A549 (cell line): Measurements from ENCODE around the gene P2RX5. TPM values are rescaled to one million over a fixed set of nuclear protein-coding genes. Genes with fewer than 3 reads are reported as not detected.

Experiments
- ATAC-seq, 2 experiments: fragments of 200-7000 bp in 1 of 2; fragments of >200 bp in 1 of 2; cut with Nextera tagmentation in 1 of 2; cut with Tn5 transposase in 1 of 2; 3 replicates each; pipeline versions ENCODE4 v1.8.0 to v1.9.1; 2018 to 2020; ENCODE audit warnings: mild to moderate bottlenecking in 1 of 2, moderate library complexity in 1 of 2
- CTCF ChIA-PET: fragments of 300-600 bp; sonication (Branson Sonifier 250); formaldehyde crosslinking; extraction: SDS; loops from one replicate; lab custom pipeline; 2021; ENCODE audit warnings: antibody characterized with exemption, inconsistent platforms; lab: Yijun Ruan, JAX
- POLR2A ChIA-PET: fragments of 350-600 bp; formaldehyde crosslinking; extraction: SDS; loops from one replicate; lab custom pipeline; 2021; ENCODE audit warnings: antibody characterized with exemption, inconsistent platforms; lab: Yijun Ruan, JAX
- DNase-seq, 2 experiments: peaks; one replicate each; pipeline versions ENCODE4 v3.0.0 to v3.0.0-alpha.2; 2011 to 2016; ENCODE audit warnings: low read depth in 1 of 2, low spot score in 1 of 2
- FAIRE-seq: peaks from 2 replicates; lab custom pipeline; 2011; peaks lifted over from hg19 to GRCh38; lab: Jason Lieb, UNC
- H3K27ac ChIP-seq, 2 experiments: fragments of >200 bp; sonication (Bioruptor Twin); formaldehyde crosslinking; 3 replicates each; pipeline ENCODE4 v1.5.1; 2016 to 2017
- H3K4me1 ChIP-seq: fragments of >200 bp; sonication (Bioruptor Twin); formaldehyde crosslinking; 3 replicates; pipeline ENCODE4 v1.6.1; 2016
- H3K4me2 ChIP-seq: fragments of >200 bp; sonication (Bioruptor Twin); formaldehyde crosslinking; 3 replicates; pipeline ENCODE4 v1.6.1; 2016
- H3K4me3 ChIP-seq: fragments of >200 bp; sonication (Bioruptor Twin); formaldehyde crosslinking; 3 replicates; pipeline ENCODE4 v1.5.1; 2016
- H3K9me3 ChIP-seq: fragments of >200 bp; sonication (Bioruptor Twin); formaldehyde crosslinking; 3 replicates; pipeline ENCODE4 v1.6.1; 2016
- CTCF ChIP-seq: fragments of >200 bp; sonication (Bioruptor Twin); formaldehyde crosslinking; IDR thresholded peaks from 3 replicates; pipeline ENCODE4 v1.5.1; 2016
- EHMT2 ChIP-seq: fragments of 200-600 bp; sonication (generic); IDR thresholded peaks from 2 replicates; pipeline ENCODE4 v1.6.1; 2016; ENCODE audit warnings: antibody characterized with exemption, low read depth, mild to moderate bottlenecking, moderate library complexity
- ESRRA ChIP-seq: fragments of 150-350 bp; IDR thresholded peaks from 2 replicates; pipeline ENCODE4 v1.6.1; 2014; ENCODE audit warnings: mild to moderate bottlenecking, low read length, borderline replicate concordance
- HDAC2 ChIP-seq: fragments of 200-600 bp; sonication (generic); IDR thresholded peaks from 2 replicates; pipeline ENCODE4 v1.6.1; 2016
- HEYL ChIP-seq: fragments of 250-450 bp; sonication (Bioruptor Pico); IDR thresholded peaks from 2 replicates; pipeline ENCODE4 v1.8.0; 2021; ENCODE audit warnings: mild to moderate bottlenecking, moderate library complexity
- HOXA7 ChIP-seq: fragments of 250-450 bp; sonication (Bioruptor Pico); IDR thresholded peaks from 2 replicates; pipeline ENCODE4 v1.5.0; 2020; ENCODE audit warnings: mild to moderate bottlenecking, moderate library complexity
- HOXB13 ChIP-seq: fragments of 250-450 bp; sonication (Bioruptor Pico); IDR thresholded peaks from 2 replicates; pipeline ENCODE4 v1.5.0; 2020; ENCODE audit warnings: low read depth, mild to moderate bottlenecking, moderate library complexity
- JUN ChIP-seq, 2 experiments: fragments of >200 bp; sonication (Bioruptor Twin); formaldehyde crosslinking; IDR thresholded peaks; 2 replicates in 1 of 2; 3 replicates in 1 of 2; pipeline ENCODE4 v1.6.1; 2016 to 2017
- NR3C1 ChIP-seq: fragments of >200 bp; sonication (Bioruptor Twin); formaldehyde crosslinking; IDR thresholded peaks from 3 replicates; pipeline ENCODE4 v1.6.1; 2017
- POLR2A ChIP-seq: IDR thresholded peaks from 2 replicates; pipeline ENCODE4 v1.6.1; 2012; ENCODE audit warnings: mild to moderate bottlenecking, low read length
- RAD21 ChIP-seq, 2 experiments: fragments of >200 bp in 1 of 2; sonication (Bioruptor Twin) in 1 of 2; formaldehyde crosslinking in 1 of 2; IDR thresholded peaks in 1 of 2; conservative IDR thresholded peaks in 1 of 2; 2 replicates in 1 of 2; 3 replicates in 1 of 2; pipeline ENCODE4 v1.6.1; 2012 to 2018; ENCODE audit warnings: inconsistent platforms in 1 of 2
- RARB ChIP-seq: fragments of 250-450 bp; sonication (Bioruptor Pico); IDR thresholded peaks from 2 replicates; pipeline ENCODE4 v1.8.0; 2021; ENCODE audit warnings: mild to moderate bottlenecking, moderate library complexity
- RNF2 ChIP-seq: fragments of 200-600 bp; sonication (generic); IDR thresholded peaks from 2 replicates; pipeline ENCODE4 v1.6.1; 2016; ENCODE audit warnings: low read depth, mild to moderate bottlenecking, antibody characterized with exemption, moderate library complexity, borderline replicate concordance
- TFCP2L1 ChIP-seq: fragments of 250-450 bp; sonication (Bioruptor Pico); IDR thresholded peaks from 2 replicates; pipeline ENCODE4 v1.5.0; 2021; ENCODE audit warnings: mild to moderate bottlenecking
- ZNF302 ChIP-seq: fragments of 250-450 bp; sonication (Bioruptor Pico); IDR thresholded peaks from 2 replicates; pipeline ENCODE4 v1.9.0; 2021; ENCODE audit warnings: inconsistent platforms, mild to moderate bottlenecking, moderate library complexity
- WGBS: methylation state at CpG from one replicate; pipeline ENCODE4 v1.1.6; 2017; ENCODE audit errors: missing lambda C conversion rate; 5-methylcytosine and 5-hydroxymethylcytosine counted together
- polyA plus RNA-seq, 4 experiments: library from polyadenylated mRNA; depleted of rRNA in 3 of 4; stranded (reverse); fragments of >200 nt; fragmentation: RNase III in 1 of 4; extraction: RNeasy Plus Mini Kit Qiagen cat#74134 plus additional on column Dnase treatment in 1 of 4; gene quantifications; 2 replicates in 3 of 4; 3 replicates in 1 of 4; pipeline ENCODE4 v1.2.3, GENCODE V29; 2011 to 2017
- TF ChIP-seq, protein P1 (sequence below): IDR thresholded peaks from 2 replicates; pipeline ENCODE4 v1.6.1; 2012

The P2RX5 gene
- polyA plus RNA-seq, 2 of the 4 experiments (the other 2 are of a cell fraction): 7.8 to 10.6 TPM

DNA sequence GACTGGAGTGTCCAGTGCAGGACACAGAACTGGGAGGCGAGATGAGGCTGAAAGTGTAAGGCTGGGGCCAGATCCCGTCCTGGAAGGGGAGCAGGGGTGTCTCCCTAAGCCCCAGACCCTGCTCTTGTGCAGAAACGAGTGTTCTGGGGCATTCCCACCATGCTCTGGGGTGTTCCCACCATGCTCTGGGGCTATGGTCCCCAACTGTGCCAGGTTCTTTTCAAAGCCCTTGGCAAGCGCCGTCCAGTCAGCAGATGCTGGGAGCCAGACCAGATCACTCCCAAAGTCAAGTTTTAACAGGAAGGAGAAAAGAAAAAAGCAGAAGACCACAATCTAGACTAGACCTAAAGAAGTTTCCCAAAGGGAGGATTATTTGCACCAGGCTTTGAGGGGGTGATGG, 30.1 kb downstream of the P2RX5 start:
- ChIA-PET POLR2A (no interaction called here), CTCF (interaction anchor here (1.4 to 2.6 kb wide), 2 partner anchors 8 to 18 kb away, joined by 4 to 10 read pairs; no protein-coding TSS in a partner anchor)
- no peak for TF ChIP-seq ESRRA
- Histone ChIP-seq H3K4me2 (peak overlapping the region; percentile 88), H3K4me3 (no peak overlapping the region), H3K4me1 (peaks cover 25% of the 10 kb centered on the region), H3K9me3 (no peaks in the 10 kb centered on the region), H3K27ac (peak overlapping the region in 1 of 2 experiments; percentile 94; a peak in 1 of 6 replicates)
- DNase-seq: no peak
- no peak for ATAC-seq
- FAIRE-seq: no peak
- 94% methylated on average over 5 of the region's 5 CpGs for WGBS

DNA sequence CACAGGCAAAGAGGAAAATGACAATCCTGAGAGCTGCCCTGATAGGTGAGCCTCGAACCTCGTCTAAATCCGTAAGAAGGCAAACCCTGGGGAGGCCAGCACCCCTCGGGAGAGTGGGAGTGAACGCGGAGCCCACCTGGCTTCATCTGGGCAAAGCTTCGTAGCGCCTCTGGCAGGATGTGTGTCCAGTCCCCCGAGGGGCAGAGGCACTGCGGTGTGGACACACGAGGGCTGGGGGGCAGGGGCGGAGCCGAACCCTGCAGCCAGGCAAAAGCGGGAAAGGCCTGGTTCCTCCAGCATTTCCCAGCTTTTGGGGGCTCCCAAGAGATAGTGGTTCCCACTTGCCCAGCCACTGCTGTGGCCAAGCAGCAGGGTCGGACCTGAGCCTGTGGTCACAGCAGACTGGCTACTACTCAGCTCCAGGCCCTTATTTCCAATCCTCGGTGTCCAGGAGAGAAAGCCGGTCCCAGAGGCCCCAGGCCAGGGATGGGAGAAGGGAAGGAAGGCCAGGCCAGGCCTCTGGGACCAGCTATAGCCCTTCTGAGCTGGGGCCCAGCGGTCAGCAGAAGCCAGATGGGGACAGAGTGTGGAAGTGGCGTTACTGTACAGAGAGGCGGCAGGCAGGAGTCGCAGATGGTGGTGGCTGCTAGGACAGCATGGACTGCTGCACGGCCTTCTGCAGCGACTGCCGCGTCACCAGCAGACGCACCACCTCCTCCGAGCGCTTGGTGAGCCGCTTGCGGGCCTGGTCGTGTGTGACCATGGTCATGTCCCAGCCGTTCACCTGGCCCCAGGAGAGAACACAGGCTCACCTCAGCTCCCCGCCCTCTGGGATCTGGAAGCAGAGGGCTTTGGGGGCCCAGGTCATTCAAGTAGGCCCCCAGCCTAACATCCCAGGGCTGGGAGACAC, 32.6 kb downstream of the P2RX5 start:
- CTCF ChIA-PET: interaction anchor here (1.2 to 2.2 kb wide), 5 partner anchors 9 to 618 kb away, joined by 4 to 9 read pairs (median 5); no protein-coding TSS in a partner anchor
- no peak for TF ChIP-seq HDAC2
- no peak for TF ChIP-seq CTCF
- no peak for TF ChIP-seq HOXA7
- no peak for TF ChIP-seq HOXB13 (CRISPR knock-in tag)
- TF ChIP-seq RARB (CRISPR knock-in tag): no peak
- TF ChIP-seq HEYL (CRISPR knock-in tag): no peak
- TF ChIP-seq NR3C1: no peak
- no peak for TF ChIP-seq RNF2
- no peak for TF ChIP-seq POLR2A
- TF ChIP-seq RAD21 (conservative IDR thresholded peaks at IDR 0.05 in 1 of 2, IDR thresholded peaks at IDR 0.05 in 1 of 2): no peak
- no peak for TF ChIP-seq EHMT2
- TF ChIP-seq, all 56 proteins: peak for 0
- H3K4me3 ChIP-seq: no peak overlapping the region
- ATAC-seq (no peak), FAIRE-seq (no peak), DNase-seq (no peak)
- WGBS: 90% methylated on average over 25 of the region's 33 CpGs
- POLR2A ChIA-PET: no interaction called here
- H3K4me2 ChIP-seq: no peak overlapping the region
- no peak overlapping the region for H3K27ac ChIP-seq
- no peaks in the 10 kb centered on the region for H3K9me3 ChIP-seq
- peaks cover 32% of the 10 kb centered on the region for H3K4me1 ChIP-seq

GRCh38 chr17:3660311-3660891, 35.6 kb downstream of the P2RX5 start:
- H3K27ac ChIP-seq: peak overlapping the region; percentile 42 to 80; a peak in 5 of 6 replicates
- H3K9me3 ChIP-seq: no peaks in the 10 kb centered on the region
- no peak for TF ChIP-seq ZNF302 (CRISPR knock-in tag)
- TF ChIP-seq TFCP2L1 (CRISPR knock-in tag): 0 out of 2 replicates have a peak, but pooled peaks have one; percentile 36
- TF ChIP-seq, protein P1, sequence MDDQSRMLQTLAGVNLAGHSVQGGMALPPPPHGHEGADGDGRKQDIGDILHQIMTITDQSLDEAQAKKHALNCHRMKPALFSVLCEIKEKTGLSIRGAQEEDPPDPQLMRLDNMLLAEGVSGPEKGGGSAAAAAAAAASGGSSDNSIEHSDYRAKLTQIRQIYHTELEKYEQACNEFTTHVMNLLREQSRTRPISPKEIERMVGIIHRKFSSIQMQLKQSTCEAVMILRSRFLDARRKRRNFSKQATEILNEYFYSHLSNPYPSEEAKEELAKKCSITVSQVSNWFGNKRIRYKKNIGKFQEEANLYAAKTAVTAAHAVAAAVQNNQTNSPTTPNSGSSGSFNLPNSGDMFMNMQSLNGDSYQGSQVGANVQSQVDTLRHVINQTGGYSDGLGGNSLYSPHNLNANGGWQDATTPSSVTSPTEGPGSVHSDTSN: 0 out of 2 replicates have a peak, but pooled peaks have one; percentile 5
- peak in 1 of 2 experiments; percentile 8; a peak in 1 of 5 replicates for TF ChIP-seq JUN (IDR thresholded peaks at IDR 0.05)
- CTCF ChIA-PET: interaction anchor here (0.9 to 6.8 kb wide), 6 partner anchors 7 to 612 kb away, joined by 3 to 43 read pairs (median 4); no protein-coding TSS in a partner anchor
- DNase-seq: no peak
- POLR2A ChIA-PET: interaction anchor here (0.6 to 2.9 kb wide), 5 partner anchors 8 to 46 kb away, joined by 3 to 21 read pairs (median 4); partner anchors contain the start of genes CTNS, EMC6, SHPK and TAX1BP3
- no peak overlapping the region for H3K4me3 ChIP-seq
- WGBS: 91% methylated on average over 21 of the region's 23 CpGs
- ATAC-seq: peak; percentile 2 to 26; a peak in 3 of 6 replicates
- H3K4me2 ChIP-seq: peak overlapping the region; percentile 47
- peaks cover 15% of the 10 kb centered on the region for H3K4me1 ChIP-seq
- no peak for FAIRE-seq
